HEK293T (cell line): ENCODE data around the gene SAT2.

Experiments used
- CTCF ChIA-PET: fragments of 350-600 bp; formaldehyde crosslinking; extraction: SDS; loops from one replicate; lab custom pipeline; 2021; ENCODE audit warnings: antibody characterized with exemption, inconsistent platforms; lab: Yijun Ruan, JAX
- POLR2A ChIA-PET: fragments of 350-600 bp; formaldehyde crosslinking; extraction: SDS; loops from one replicate; lab custom pipeline; 2020; ENCODE audit warnings: antibody characterized with exemption, inconsistent platforms; lab: Yijun Ruan, JAX
- DNase-seq: peaks from one replicate; pipeline ENCODE4 v3.0.0; 2012; ENCODE audit warnings: mixed read lengths; ENCODE audit errors: extremely low spot score
- ARNT ChIP-seq: fragments of 450-650 bp; IDR thresholded peaks from 2 replicates; pipeline ENCODE4 v1.6.1; 2017; ENCODE audit warnings: mild to moderate bottlenecking
- BHLHE40 ChIP-seq: fragments of 450-650 bp; IDR thresholded peaks from 2 replicates; pipeline ENCODE4 v1.6.1; 2016; ENCODE audit warnings: mild to moderate bottlenecking, moderate library complexity, borderline replicate concordance
- CTBP1 ChIP-seq: fragments of 450-650 bp; IDR thresholded peaks from 2 replicates; pipeline ENCODE4 v1.6.1; 2016; ENCODE audit warnings: borderline replicate concordance
- ELF4 ChIP-seq: fragments of 450-650 bp; IDR thresholded peaks from 2 replicates; pipeline ENCODE4 v1.6.1; 2017; ENCODE audit warnings: antibody characterized with exemption
- FOXA1 ChIP-seq: fragments of 450-650 bp; IDR thresholded peaks from 2 replicates; pipeline ENCODE4 v1.6.1; 2016; ENCODE audit warnings: mild to moderate bottlenecking
- FOXK2 ChIP-seq: fragments of 450-650 bp; IDR thresholded peaks from 2 replicates; pipeline ENCODE4 v1.6.1; 2016; ENCODE audit warnings: mild to moderate bottlenecking
- FOXM1 ChIP-seq: fragments of 450-650 bp; IDR thresholded peaks from 2 replicates; pipeline ENCODE4 v1.6.1; 2017; ENCODE audit warnings: mild to moderate bottlenecking, borderline replicate concordance
- HDGF ChIP-seq: fragments of 450-650 bp; IDR thresholded peaks from 2 replicates; pipeline ENCODE4 v1.6.1; 2017; ENCODE audit warnings: antibody characterized with exemption, borderline replicate concordance
- L3MBTL2 ChIP-seq: fragments of 450-650 bp; conservative IDR thresholded peaks from 2 replicates; pipeline ENCODE4 v1.6.1; 2016; ENCODE audit warnings: mild to moderate bottlenecking
- LEF1 ChIP-seq: fragments of 450-650 bp; IDR thresholded peaks from 2 replicates; pipeline ENCODE4 v1.6.1; 2017; ENCODE audit warnings: mild to moderate bottlenecking, borderline replicate concordance
- NFRKB ChIP-seq: fragments of 450-650 bp; IDR thresholded peaks from 2 replicates; pipeline ENCODE4 v1.6.1; 2016; ENCODE audit warnings: mild to moderate bottlenecking, moderate library complexity
- PKNOX1 ChIP-seq: fragments of 450-650 bp; IDR thresholded peaks from 2 replicates; pipeline ENCODE4 v1.6.1; 2016
- SP1 ChIP-seq: fragments of 450-650 bp; IDR thresholded peaks from 2 replicates; pipeline ENCODE4 v1.6.1; 2017
- SUZ12 ChIP-seq: fragments of 450-650 bp; IDR thresholded peaks from 2 replicates; pipeline ENCODE4 v1.6.1; 2016; ENCODE audit warnings: mild to moderate bottlenecking
- TARDBP ChIP-seq: fragments of 450-650 bp; IDR thresholded peaks from 2 replicates; pipeline ENCODE4 v1.6.1; 2016
- ZNF384 ChIP-seq: fragments of 450-650 bp; IDR thresholded peaks from 2 replicates; pipeline ENCODE4 v1.6.1; 2016

Gene SAT2

DNA sequence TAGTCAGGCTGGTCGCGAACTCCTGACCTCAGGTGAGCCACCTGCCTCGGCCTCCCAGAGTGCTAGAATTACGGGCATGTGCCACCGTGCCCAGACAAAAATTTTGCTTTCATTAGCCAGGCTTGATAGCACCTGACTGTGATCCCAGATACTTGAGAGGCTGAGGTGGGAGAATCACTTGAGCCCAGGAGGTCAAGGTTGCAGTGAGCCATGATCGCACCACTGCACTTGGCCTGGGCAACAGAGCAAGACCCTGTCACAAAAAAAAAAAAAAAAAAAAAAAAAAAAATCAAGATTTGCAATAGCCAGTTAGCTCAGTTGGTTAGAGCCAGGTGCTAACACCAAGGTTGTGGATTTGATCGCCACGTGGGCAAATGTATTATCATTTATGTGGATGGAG, 6.8 kb downstream of the SAT2 start:
- CTCF ChIA-PET: interaction anchor here (0.6 kb wide), 1 partner anchor 82 kb away, joined by 3 read pairs; no protein-coding TSS in a partner anchor
- POLR2A ChIA-PET: interaction anchor here (1.5 kb wide), 1 partner anchor 67 kb away, joined by 5 read pairs; the partner anchor contains the start of gene TP53
- no peak for DNase-seq
- TF ChIP-seq L3MBTL2: no peak
- no peak for TF ChIP-seq CTBP1
- TF ChIP-seq SP1: no peak
- TF ChIP-seq NFRKB: no peak
- TF ChIP-seq SUZ12: no peak

DNA sequence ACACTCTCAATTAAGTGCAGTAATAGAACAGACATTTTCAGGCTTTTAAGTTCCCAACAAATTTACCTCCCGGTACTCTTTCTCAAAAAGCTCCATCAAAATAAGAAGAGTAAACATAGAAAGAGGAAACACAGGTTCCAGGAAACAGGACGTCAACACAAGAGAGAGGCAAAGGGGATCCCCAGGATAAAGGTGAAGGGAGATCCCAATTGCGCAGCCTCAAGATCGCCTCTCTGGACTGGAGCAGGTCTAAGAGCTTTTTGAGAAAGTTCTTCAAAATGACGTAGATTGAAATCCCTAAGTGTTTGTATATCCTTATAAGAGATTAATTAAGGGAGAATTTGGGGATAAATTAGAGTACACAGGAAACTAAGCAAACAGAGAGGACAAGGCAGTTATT, 9.0 kb downstream of the SAT2 start:
- no peak for TF ChIP-seq ZNF384
- TF ChIP-seq L3MBTL2: no peak
- TF ChIP-seq LEF1: no peak
- no peak for TF ChIP-seq TARDBP
- TF ChIP-seq ELF4: no peak
- TF ChIP-seq ARNT: no peak
- TF ChIP-seq FOXM1: no peak
- TF ChIP-seq SUZ12: no peak
- TF ChIP-seq HDGF: no peak
- TF ChIP-seq SP1: no peak
- ChIA-PET POLR2A (interaction anchor here (1.3 to 2.8 kb wide), 3 partner anchors 9 to 69 kb away, joined by 4 to 9 read pairs (median 5); partner anchors contain the start of genes SAT2, TP53 and WRAP53), CTCF (interaction anchor here (0.6 kb wide), 1 partner anchor 500 kb away, joined by 3 read pairs; no protein-coding TSS in a partner anchor)
- DNase-seq: no peak

DNA sequence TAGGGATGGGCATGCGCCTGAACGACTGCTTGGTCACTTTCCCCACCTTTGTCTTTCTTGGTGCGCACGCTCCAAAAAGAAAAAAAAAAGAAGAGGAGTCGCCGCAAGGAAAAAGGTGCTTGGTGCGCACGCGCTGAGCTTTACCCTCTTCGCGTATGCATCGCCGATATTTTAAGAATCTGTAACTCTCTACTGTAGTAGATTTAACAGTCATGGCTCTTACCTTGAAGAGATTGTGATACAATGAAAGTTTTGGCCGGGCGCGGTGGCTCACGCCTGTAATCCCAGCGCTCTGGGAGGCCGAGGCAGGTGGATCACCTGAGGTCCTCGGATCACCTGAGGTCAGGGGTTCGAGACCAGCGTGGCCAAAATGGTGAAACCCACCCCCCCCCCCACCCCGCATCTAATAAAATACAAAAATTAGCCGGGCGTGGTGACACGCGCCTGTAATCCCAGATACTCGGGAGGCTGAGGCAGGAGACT, 12.3 kb downstream of the SAT2 start:
- CTCF ChIA-PET: interaction anchor here (0.6 to 1.5 kb wide), 7 partner anchors 11 to 835 kb away, joined by 3 to 6 read pairs (median 4); partner anchors contain the start of genes TP53 and WRAP53
- TF ChIP-seq ZNF384 (peak; percentile 99), FOXA1 (no peak), PKNOX1 (no peak), ARNT (no peak), ELF4 (no peak), CTBP1 (no peak)
- DNase-seq: no peak
- POLR2A ChIA-PET: interaction anchor here (0.6 to 4.4 kb wide), 12 partner anchors 10 to 102 kb away, joined by 3 to 40 read pairs (median 6); partner anchors contain the start of genes ATP1B2, DNAH2, MPDU1 and SAT2

GRCh38 chr17:7614425-7615264, 13.0 kb downstream of the SAT2 start, which contains the start of gene FXR2:
Gene FXR2, minus strand, starts transcription at chr17:7614897. Its CDS starts 365 bp downstream, at chr17:7614532.
- CTCF ChIA-PET: interaction anchor here (0.6 to 1.5 kb wide), 8 partner anchors 12 to 834 kb away, joined by 3 to 6 read pairs (median 4); partner anchors contain the start of genes TP53 and WRAP53
- TF ChIP-seq ZNF384: no peak
- TF ChIP-seq L3MBTL2: no peak
- peak; percentile 99 for DNase-seq
- POLR2A ChIA-PET: interaction anchor here (0.6 to 4.4 kb wide), 15 partner anchors 10 to 102 kb away, joined by 3 to 40 read pairs (median 5); partner anchors contain the start of genes ATP1B2, DNAH2, MPDU1 and SAT2

DNA sequence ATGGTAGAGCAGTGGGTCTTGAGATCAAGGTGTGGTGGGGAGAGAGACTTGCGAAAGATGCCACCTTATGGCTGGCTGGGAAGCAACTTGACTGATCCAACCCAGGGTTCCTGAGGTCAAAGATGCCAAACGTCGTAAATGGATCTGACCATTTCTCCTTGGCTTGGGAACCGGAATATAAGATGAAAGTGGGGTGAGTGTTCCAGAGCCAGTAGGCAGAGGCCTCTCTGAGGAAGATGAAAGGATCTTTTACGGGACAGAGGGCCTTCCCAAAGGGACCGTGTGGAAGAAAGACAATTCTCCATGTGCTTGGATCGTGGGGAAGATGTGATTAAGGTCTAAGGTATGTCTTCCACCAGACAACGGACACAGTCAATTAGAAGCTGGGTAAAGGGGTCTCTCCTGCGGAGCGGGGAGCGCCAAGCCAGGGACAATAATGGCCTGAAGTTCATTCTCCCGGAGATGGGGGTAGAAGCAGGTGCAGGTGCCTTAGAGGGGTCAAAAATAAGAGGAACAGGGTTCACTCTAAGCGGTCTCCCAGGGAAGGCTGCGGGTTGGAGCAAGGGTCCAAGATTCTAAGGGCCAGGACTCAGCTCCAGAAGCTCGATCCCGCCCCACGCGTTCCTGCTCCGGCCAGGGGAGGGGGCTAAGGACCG, 13.7 kb downstream of the SAT2 start:
- POLR2A ChIA-PET: interaction anchor here (0.6 to 4.4 kb wide), 9 partner anchors 11 to 73 kb away, joined by 4 to 40 read pairs (median 7); partner anchors contain the start of genes MPDU1, SAT2, TP53 and WRAP53
- CTCF ChIA-PET: interaction anchor here (1.0 kb wide), 1 partner anchor 19 kb away, joined by 4 read pairs; no protein-coding TSS in a partner anchor
- TF ChIP-seq FOXK2: no peak
- TF ChIP-seq ELF4: no peak
- TF ChIP-seq FOXM1: no peak
- TF ChIP-seq PKNOX1: no peak
- TF ChIP-seq L3MBTL2: peak; percentile 38
- no peak for TF ChIP-seq TARDBP
- TF ChIP-seq BHLHE40: no peak
- no peak for DNase-seq

- POLR2A ChIA-PET: interaction anchor here (0.5 to 4.4 kb wide), 3 partner anchors 28 to 75 kb away, joined by 3 to 40 read pairs (median 32); partner anchors contain the start of genes MPDU1, TP53 and WRAP53
- CTCF ChIA-PET: no interaction called here
- DNase-seq: no peak
- TF ChIP-seq LEF1 (no peak), HDGF (no peak), CTBP1 (no peak), BHLHE40 (no peak), PKNOX1 (no peak), ARNT (no peak), ELF4 (no peak), ZNF384 (no peak), FOXM1 (no peak), SP1 (no peak), FOXA1 (no peak), SUZ12 (no peak), FOXK2 (no peak), NFRKB (no peak), L3MBTL2 (no peak), TARDBP (no peak)
These were observed 15.4 kb downstream of the SAT2 start for GRCh38 chr17:7612294-7612640.
